Bronchus fibroblast of lung (primary cell): ENCODE measurements around the gene IL10RA. TPM values are rescaled to one million over a fixed set of nuclear protein-coding genes. Genes with fewer than 3 reads are reported as not detected.

ENCODE experiments used
- total RNA-seq: library from RNA; depleted of rRNA; stranded (reverse); fragments of >200 nt; gene quantifications from 2 replicates; pipeline ENCODE4 v1.2.3, GENCODE V29; 2015

The IL10RA gene
- not detected in 2 replicates for total RNA-seq

GRCh38 chr11:117985953-117986887 lies at the start of gene IL10RA:
IL10RA (plus strand) TSS chr11:117986394; CDS start chr11:117986468, 74 bp downstream.

Other genes with a start within 250 kb of the IL10RA start
- not detected in 2 replicates for gene DSCAML1, start 189.2 kb upstream of the IL10RA start, total RNA-seq
- 0.15 and 0.34 TPM in 2 replicates for gene FXYD2, start 161.7 kb upstream of the IL10RA start, total RNA-seq
- 22.5 and 27.8 TPM in 2 replicates for gene FXYD6, start 109.7 kb upstream of the IL10RA start, total RNA-seq
- not detected in 2 replicates for gene TMPRSS13, start 57.0 kb upstream of the IL10RA start, total RNA-seq
- not detected in 2 replicates for gene TMPRSS4, start 90.7 kb downstream of the IL10RA start, total RNA-seq
- not detected in 2 replicates for gene SMIM35, start 100.6 kb downstream of the IL10RA start, total RNA-seq
- gene SCN4B, start 166.4 kb downstream of the IL10RA start, total RNA-seq: 0.30 and 0.34 TPM in 2 replicates
- gene SCN2B, start 190.2 kb downstream of the IL10RA start, total RNA-seq: 0.15 and 0.17 TPM in 2 replicates
- not detected in 2 replicates for gene JAML, start 238.6 kb downstream of the IL10RA start, total RNA-seq